ENCODE measurements around the gene FAM20C. TPM values are rescaled to one million over a fixed set of nuclear protein-coding genes. Genes with fewer than 3 reads are reported as not detected.

Gene FAM20C
- polyA plus RNA-seq, 1 experiment = 32.5 TPM

DNA sequence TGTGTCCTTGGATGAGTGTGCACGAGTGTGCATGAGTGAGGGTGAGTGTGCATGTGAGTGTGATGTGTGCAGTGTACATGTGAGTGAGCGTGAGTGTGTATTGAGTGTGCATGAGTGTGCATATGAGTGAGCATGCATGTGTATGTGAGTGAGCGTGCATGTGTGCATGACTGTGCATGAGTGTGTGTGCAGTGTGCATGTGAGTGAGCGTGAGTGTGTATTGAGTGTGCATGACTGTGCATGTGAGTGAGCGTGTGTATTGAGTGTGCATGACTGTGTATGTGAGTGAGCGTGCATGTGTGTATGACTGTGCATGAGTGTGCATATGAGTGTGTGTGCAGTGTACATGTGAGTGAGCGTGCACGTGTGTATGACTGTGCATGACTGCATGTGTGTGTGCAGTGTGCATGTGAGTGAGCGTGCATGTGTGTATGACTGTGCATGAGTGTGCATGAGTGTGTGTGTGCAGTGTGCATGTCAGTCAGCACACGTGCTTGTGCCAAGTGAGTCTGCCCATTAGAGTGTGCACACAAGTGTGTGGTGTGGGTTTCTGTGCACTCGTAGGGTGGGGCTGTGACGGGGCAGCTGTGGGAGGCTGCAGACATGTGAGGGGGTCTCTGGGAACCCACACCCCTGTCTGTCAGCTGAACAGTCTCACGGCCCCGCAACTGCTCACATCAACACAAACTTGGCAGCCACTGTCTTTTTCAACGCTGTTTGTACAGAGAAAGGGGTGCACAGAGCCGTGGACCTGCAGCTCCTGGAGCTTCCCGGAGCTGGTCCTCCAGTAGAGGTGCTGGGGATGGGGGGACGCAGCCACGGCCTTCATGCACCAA is 112.4 kb downstream of the FAM20C start:
- Histone ChIP-seq H3K27me3 (ENCODE audit: control insufficient read depth, insufficient read depth, low read length) (peaks cover 4% of the 10 kb centered on the region; the same call in 1 of the 2 replicates), H3K4me3 (ENCODE audit: low read depth, low read length) (no peak overlapping the region), H3K36me3 (ENCODE audit: control insufficient read depth, insufficient read depth, low read length) (no peaks in the 10 kb centered on the region)
- DNase-seq (ENCODE audit: low read depth) = no peak
- TF ChIP-seq CTCF (IDR thresholded peaks at IDR 0.05; ENCODE audit: insufficient read depth, low read depth, low read length) = no peak
- POLR2A ChIA-PET = no interaction called here
- CTCF ChIA-PET = no interaction called here

- Histone ChIP-seq H3K36me3 (ENCODE audit: control insufficient read depth, insufficient read depth, low read length) (no peaks in the 10 kb centered on the region), H3K27me3 (ENCODE audit: control insufficient read depth, insufficient read depth, low read length) (peaks cover 4% of the 10 kb centered on the region; the same call in 1 of the 2 replicates), H3K4me3 (ENCODE audit: low read depth, low read length) (no peak overlapping the region)
- DNase-seq (ENCODE audit: low read depth) = no peak
- ChIA-PET CTCF (no interaction called here), POLR2A (no interaction called here)
- TF ChIP-seq CTCF (IDR thresholded peaks at IDR 0.05; ENCODE audit: insufficient read depth, low read depth, low read length) = no peak
Observed at GRCh38 chr7:305410-306151, 113.2 kb downstream of the FAM20C start.

DNA sequence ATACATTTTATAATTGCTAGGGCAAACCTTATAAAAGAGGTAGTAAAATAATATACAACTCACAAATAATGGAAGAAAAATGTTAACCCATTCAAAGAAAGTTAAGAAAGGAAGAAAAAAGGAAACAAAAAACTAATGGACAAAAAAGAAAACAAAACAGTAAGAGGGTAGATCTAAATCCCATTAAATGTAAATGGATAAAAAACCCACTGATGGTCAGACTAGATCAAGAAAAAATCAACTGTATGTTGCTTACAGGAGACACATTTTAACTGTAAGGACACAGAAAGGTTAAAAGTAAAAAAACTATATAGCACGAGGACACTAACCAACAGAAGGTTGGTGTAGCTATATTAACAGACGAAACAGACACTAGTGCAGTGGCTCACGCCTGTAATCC is 115.6 kb downstream of the FAM20C start:
- no peak for TF ChIP-seq CTCF (IDR thresholded peaks at IDR 0.05; ENCODE audit: insufficient read depth, low read depth, low read length)
- no peaks in the 10 kb centered on the region for H3K36me3 ChIP-seq (ENCODE audit: control insufficient read depth, insufficient read depth, low read length)
- H3K27me3 ChIP-seq (ENCODE audit: control insufficient read depth, insufficient read depth, low read length) = peaks cover 17% of the 10 kb centered on the region
- CTCF ChIA-PET = interaction anchor here (0.6 kb wide), 1 partner anchor 329 kb away, joined by 3 read pairs; no protein-coding TSS in a partner anchor
- no peak overlapping the region for H3K4me3 ChIP-seq (ENCODE audit: low read depth, low read length)
- DNase-seq (ENCODE audit: low read depth) = no peak
- POLR2A ChIA-PET = no interaction called here

- TF ChIP-seq CTCF (IDR thresholded peaks at IDR 0.05; ENCODE audit: insufficient read depth, low read depth, low read length) = no peak
- CTCF ChIA-PET = no interaction called here
- Histone ChIP-seq H3K27me3 (ENCODE audit: control insufficient read depth, insufficient read depth, low read length) (peaks cover 20% of the 10 kb centered on the region), H3K4me3 (ENCODE audit: low read depth, low read length) (no peak overlapping the region), H3K36me3 (ENCODE audit: control insufficient read depth, insufficient read depth, low read length) (no peaks in the 10 kb centered on the region)
- POLR2A ChIA-PET = no interaction called here
- DNase-seq (ENCODE audit: low read depth) = no peak
Observed at GRCh38 chr7:309586-310228, 117.3 kb downstream of the FAM20C start.

Other genes with a start within 250 kb of the FAM20C start
- not detected in 2 replicates for gene FOXL3, start 97.6 kb downstream of the FAM20C start, polyA plus RNA-seq (2011; rRNA removed)

Measured in BJ (cell line).